GM12878 (cell line): ENCODE measurements around the gene OSBPL3. TPM values are rescaled to one million over a fixed set of nuclear protein-coding genes. Genes with fewer than 3 reads are reported as not detected.

Experiments used
- ATAC-seq: fragments of 200-7000 bp; cut with Tn5 transposase; 3 replicates; pipeline ENCODE4 v1.9.1; 2020; ENCODE audit warnings: mild to moderate bottlenecking, moderate library complexity
- BruUV-seq: library from RNA; stranded (reverse); fragments of 400-500 nt; replicated peaks from 2 replicates; lab custom pipeline; 2021; lab: Mats Ljungman, UMichigan
- CTCF ChIA-PET: fragments of 300-600 bp; sonication (Branson Sonifier 250); formaldehyde crosslinking; extraction: SDS; loops from one replicate; lab custom pipeline; 2021; ENCODE audit warnings: inconsistent platforms; lab: Yijun Ruan, JAX
- POLR2A ChIA-PET: fragments of 350-600 bp; formaldehyde crosslinking; extraction: SDS; loops from one replicate; lab custom pipeline; 2021; ENCODE audit warnings: inconsistent platforms; lab: Charles Lee
- RAD21 ChIA-PET: fragments of 300-600 bp; sonication (Branson Sonifier 250); formaldehyde crosslinking; loops from one replicate; lab custom pipeline; 2023; ENCODE audit warnings: antibody characterized with exemption; ENCODE audit not compliant: unreplicated experiment; lab: Charles Lee
- SMC1A ChIA-PET: fragments of 300-600 bp; sonication (Branson Sonifier 250); formaldehyde crosslinking; loops from one replicate; lab custom pipeline; 2023; ENCODE audit not compliant: unreplicated experiment, uncharacterized antibody; lab: Charles Lee
- DNase-seq: peaks from one replicate; pipeline ENCODE4 v3.0.0-alpha.2; 2011; ENCODE audit warnings: low read depth, low spot score
- FAIRE-seq: peaks from 3 replicates; lab custom pipeline; 2011; peaks lifted over from hg19 to GRCh38; lab: Jason Lieb, UNC
- H2AFZ ChIP-seq: 2 replicates; pipeline ENCODE4 v1.6.0; 2011; ENCODE audit warnings: low read depth, low read length, control low read depth; ENCODE audit not compliant: control insufficient read depth
- H3K27ac ChIP-seq: 2 replicates; pipeline ENCODE4 v1.5.1; 2011; ENCODE audit warnings: control low read depth; ENCODE audit not compliant: control insufficient read depth, insufficient read depth
- H3K27me3 ChIP-seq, 2 experiments: replicated peaks in 1 of 2; 2 replicates each; pipeline versions ENCODE4 v1.6.0 to v1.6.1; 2011; ENCODE audit warnings: low read length in 1 of 2; ENCODE audit not compliant: control insufficient read depth in 2 of 2, insufficient read depth in 2 of 2
- H3K36me3 ChIP-seq, 2 experiments: 2 replicates each; pipeline ENCODE4 v1.5.1; 2011; ENCODE audit warnings: low read length in 1 of 2; ENCODE audit not compliant: control insufficient read depth in 2 of 2, insufficient read depth in 2 of 2
- H3K4me1 ChIP-seq: 2 replicates; pipeline ENCODE4 v1.6.1; 2011; ENCODE audit warnings: mild to moderate bottlenecking, low read length, moderate library complexity, mixed read lengths; ENCODE audit not compliant: control insufficient read depth, insufficient read depth
- H3K4me2 ChIP-seq: 2 replicates; pipeline ENCODE4 v1.6.0; 2011; ENCODE audit warnings: control low read depth; ENCODE audit not compliant: control insufficient read depth, insufficient read depth
- H3K4me3 ChIP-seq: fragments of 200-600 bp; sonication (generic); 2 replicates; pipeline ENCODE4 v1.5.1; 2016
- H3K79me2 ChIP-seq: 2 replicates; pipeline ENCODE4 v1.6.0; 2011; ENCODE audit warnings: low read length; ENCODE audit not compliant: control insufficient read depth, insufficient read depth
- H3K9ac ChIP-seq: 2 replicates; pipeline ENCODE4 v1.8.0; 2011; ENCODE audit warnings: low read length, control low read depth, mixed read lengths; ENCODE audit not compliant: control insufficient read depth, insufficient read depth
- H3K9me3 ChIP-seq: replicated peaks from 3 replicates; pipeline ENCODE4 v1.5.1; 2011; ENCODE audit warnings: mild to moderate bottlenecking, low read length; ENCODE audit not compliant: control insufficient read depth, insufficient read depth
- H4K20me1 ChIP-seq: 2 replicates; pipeline ENCODE4 v1.6.0; 2011; ENCODE audit not compliant: control insufficient read depth, insufficient read depth
- BACH1 ChIP-seq: fragments of 450-650 bp; IDR thresholded peaks from 2 replicates; pipeline ENCODE4 v1.6.1; 2017; ENCODE audit warnings: mild to moderate bottlenecking, borderline replicate concordance
- BCL11A ChIP-seq: IDR thresholded peaks from 2 replicates; pipeline ENCODE4 v1.6.1; 2011; ENCODE audit warnings: low read depth, low read length
- BHLHE40 ChIP-seq, 2 experiments: fragments of 450-650 bp in 1 of 2; IDR thresholded peaks; 2 replicates each; pipeline ENCODE4 v1.6.1; 2011 to 2017; ENCODE audit warnings: low read depth in 2 of 2, borderline replicate concordance in 1 of 2, improper control_type of control experiment in 1 of 2, low read length in 1 of 2, mild to moderate bottlenecking in 1 of 2
- CBFB ChIP-seq: IDR thresholded peaks from 2 replicates; pipeline ENCODE4 v1.6.1; 2016; ENCODE audit warnings: antibody characterized with exemption, low read depth
- CREM ChIP-seq: IDR thresholded peaks from 2 replicates; pipeline ENCODE4 v1.6.1; 2014; ENCODE audit warnings: antibody characterized with exemption, low read depth
- IKZF1 ChIP-seq: fragments of 450-650 bp; conservative IDR thresholded peaks from 2 replicates; pipeline ENCODE4 v1.6.1; 2017; ENCODE audit warnings: antibody characterized with exemption, mild to moderate bottlenecking
- KDM1A ChIP-seq: fragments of 200-600 bp; sonication (generic); IDR thresholded peaks from 2 replicates; pipeline ENCODE4 v1.6.1; 2016; ENCODE audit warnings: borderline replicate concordance
- KLF5 ChIP-seq: fragments of 450-650 bp; IDR thresholded peaks from 2 replicates; pipeline ENCODE4 v1.6.1; 2014; ENCODE audit warnings: mild to moderate bottlenecking; ENCODE audit not compliant: partially characterized antibody
- NFIC ChIP-seq: IDR thresholded peaks from 2 replicates; pipeline ENCODE4 v1.6.1; 2012; ENCODE audit warnings: low read depth, mild to moderate bottlenecking, inconsistent platforms, low read length, moderate library complexity
- NRF1 ChIP-seq: conservative IDR thresholded peaks from 2 replicates; pipeline ENCODE4 v1.6.1; 2011; ENCODE audit warnings: mild to moderate bottlenecking, low read depth, low read length, improper control_type of control experiment
- POLR2AphosphoS5 ChIP-seq: IDR thresholded peaks from 2 replicates; pipeline ENCODE4 v1.6.1; 2011; ENCODE audit warnings: mild to moderate bottlenecking, low read length, inconsistent platforms
- RCOR1 ChIP-seq: conservative IDR thresholded peaks from 2 replicates; pipeline ENCODE4 v1.6.1; 2012; ENCODE audit warnings: low read depth, low read length, improper control_type of control experiment
- SIX5 ChIP-seq: IDR thresholded peaks from 2 replicates; pipeline ENCODE4 v1.6.1; 2011; ENCODE audit warnings: mild to moderate bottlenecking, low read depth, low read length, moderate library complexity; ENCODE audit not compliant: severe bottlenecking
- SP1 ChIP-seq: IDR thresholded peaks from one replicate; pipeline ENCODE4 v1.6.1; 2011; ENCODE audit warnings: low read depth, low read length
- WRNIP1 ChIP-seq: IDR thresholded peaks from 2 replicates; pipeline ENCODE4 v1.6.1; 2011; ENCODE audit warnings: low read depth, low read length, improper control_type of control experiment, borderline replicate concordance
- ZNF274 ChIP-seq: IDR thresholded peaks from one replicate; pipeline ENCODE4 v1.8.0; 2011; ENCODE audit not compliant: insufficient read length, insufficient read depth
- ZNF384 ChIP-seq: IDR thresholded peaks from 2 replicates; pipeline ENCODE4 v1.6.1; 2012; ENCODE audit warnings: low read depth, mild to moderate bottlenecking, low read length, improper control_type of control experiment, borderline replicate concordance
- ZNF622 ChIP-seq: fragments of 450-650 bp; IDR thresholded peaks from 2 replicates; pipeline ENCODE4 v1.6.1; 2017; ENCODE audit warnings: mild to moderate bottlenecking, inconsistent platforms
- WGBS: methylation state at CpG from one replicate; pipeline ENCODE4 v1.1.6; 2016; ENCODE audit warnings: low lambda C conversion rate; ENCODE audit not compliant: insufficient replicate concordance, insufficient coverage; ENCODE audit errors: missing lambda C conversion rate; 5-methylcytosine and 5-hydroxymethylcytosine counted together
- in situ Hi-C: fragments of 300-500 bp; cut with MboI; formaldehyde crosslinking; loops from 9 replicates; pipeline ENCODE4 v1.14.3; 2018; ENCODE audit warnings: mixed read lengths
- intact Hi-C: fragments of 100-400 bp; cut with micrococcal nuclease; formaldehyde crosslinking; loops from one replicate; pipeline ENCODE4 v1.14.2; 2022; ENCODE audit not compliant: unreplicated experiment
- polyA plus RNA-seq, 11 experiments: library from polyadenylated mRNA; depleted of rRNA in 4 of 11; unstranded in 6 of 11; stranded (reverse) in 5 of 11; fragments of >200 nt; fragmentation: Nextera tagmentation in 4 of 11; fragmentation: Illumina TruSeq in 1 of 11; extraction: Ambion mirVana in 4 of 11; extraction: Trizol in 1 of 11; gene quantifications; 1 replicate in 1 of 11; 2 replicates in 10 of 11; pipeline versions ENCODE4 v1.2.1 to v1.2.3, GENCODE V29; 2011 to 2016; ENCODE audit warnings: inconsistent platforms in 2 of 11, missing spikeins in 2 of 11, low read depth in 1 of 11
- total RNA-seq, 4 experiments: library from RNA; depleted of rRNA in 3 of 4; stranded (reverse); fragments of >200 nt in 3 of 4; fragmentation: Illumina TruSeq in 1 of 4; extraction: Trizol in 1 of 4; gene quantifications; 2 replicates each; pipeline versions ENCODE4 v1.2.1 to v1.2.3, GENCODE V29; 2013 to 2021
- TF ChIP-seq, protein P1 (sequence below): IDR thresholded peaks from 2 replicates; pipeline ENCODE4 v1.6.1; 2011; ENCODE audit warnings: low read depth, low read length, improper control_type of control experiment, borderline replicate concordance
- TF ChIP-seq, protein P2 (sequence below): fragments of 450-650 bp; IDR thresholded peaks from 2 replicates; pipeline ENCODE4 v1.6.1; 2016; ENCODE audit warnings: mild to moderate bottlenecking
- TF ChIP-seq, protein P3 (sequence below): IDR thresholded peaks from 2 replicates; pipeline ENCODE4 v1.6.1; 2011; ENCODE audit warnings: low read depth, mild to moderate bottlenecking, low read length, moderate library complexity, borderline replicate concordance; ENCODE audit errors: extremely low read depth

Gene OSBPL3
- total and polyA plus RNA-seq, 10 of the 15 experiments (the other 5 are each of a cell fraction or from before 2014, with no cell fraction given) = 6.1 to 46.6 (median 27.0) TPM

- intact Hi-C loops (loop anchor here (1.0 to 2.0 kb wide), 4 partner anchors 81 to 273 kb away; no protein-coding TSS in a partner anchor), in situ Hi-C loops (loop anchor here (5.0 kb wide), 2 partner anchors 162 to 272 kb away; partner anchors contain the start of gene OSBPL3)
- Histone ChIP-seq H3K27me3 (no peaks in the 10 kb centered on the region), H3K9me3 (no peaks in the 10 kb centered on the region), H3K4me3 (no peak overlapping the region), H3K36me3 (peaks cover 0 to 16% of the 10 kb centered on the region in 2 experiments; a peak in 3 of 4 replicates), H4K20me1 (no peaks in the 10 kb centered on the region), H2AFZ (no peak overlapping the region), H3K79me2 (no peaks in the 10 kb centered on the region), H3K27ac (peak overlapping the region; percentile 81), H3K4me1 (peaks cover 21% of the 10 kb centered on the region), H3K4me2 (peak overlapping the region; percentile 68; the same call in 1 of the 2 replicates), H3K9ac (peak overlapping the region; percentile 43; the same call in 1 of the 2 replicates)
- 12% methylated on average over 11 of the region's 11 CpGs for WGBS
- ChIA-PET RAD21 (interaction anchor here (0.8 to 4.3 kb wide), 41 partner anchors 8 to 360 kb away, joined by 3 to 106 read pairs (median 6); partner anchors contain the start of gene OSBPL3), CTCF (interaction anchor here (0.5 to 6.1 kb wide), 36 partner anchors 9 to 340 kb away, joined by 3 to 129 read pairs (median 6); partner anchors contain the start of genes CYCS and OSBPL3), POLR2A (interaction anchor here (0.6 to 3.8 kb wide), 13 partner anchors 14 to 273 kb away, joined by 3 to 30 read pairs (median 5); partner anchors contain the start of gene OSBPL3), SMC1A (interaction anchor here (0.7 to 6.1 kb wide), 43 partner anchors 8 to 280 kb away, joined by 3 to 103 read pairs (median 8); partner anchors contain the start of genes GSDME and OSBPL3)
- ATAC-seq (peak; percentile 84), DNase-seq (no peak), FAIRE-seq (peak; percentile 94)
- BruUV-seq = no TSS peak
- TF ChIP-seq KLF5 (no peak), BACH1 (no peak), BCL11A (no peak), CBFB (0 out of 2 replicates have a peak, but pooled peaks have one; percentile 23), ZNF274 (no peak), NFIC (no peak), BHLHE40 (IDR thresholded peaks at IDR 0.05; ENCODE audit: borderline replicate concordance in 1 of 2, low read depth in 2 of 2, low read length in 1 of 2) (peak; percentile 12 to 28; a peak in 1 of 4 replicates), CREM (peak; percentile 39; the same call in 1 of the 2 replicates), POLR2AphosphoS5 (no peak), WRNIP1 (0 out of 2 replicates have a peak, but pooled peaks have one; percentile 56), SP1 (no peak), IKZF1 (no peak; the same call in 1 of the 2 replicates), SIX5 (no peak), ZNF622 (no peak), KDM1A (no peak), ZNF384 (no peak), NRF1 (no peak), RCOR1 (0 out of 2 replicates have a peak, but pooled peaks have one; percentile 53)
- TF ChIP-seq, protein P1, sequence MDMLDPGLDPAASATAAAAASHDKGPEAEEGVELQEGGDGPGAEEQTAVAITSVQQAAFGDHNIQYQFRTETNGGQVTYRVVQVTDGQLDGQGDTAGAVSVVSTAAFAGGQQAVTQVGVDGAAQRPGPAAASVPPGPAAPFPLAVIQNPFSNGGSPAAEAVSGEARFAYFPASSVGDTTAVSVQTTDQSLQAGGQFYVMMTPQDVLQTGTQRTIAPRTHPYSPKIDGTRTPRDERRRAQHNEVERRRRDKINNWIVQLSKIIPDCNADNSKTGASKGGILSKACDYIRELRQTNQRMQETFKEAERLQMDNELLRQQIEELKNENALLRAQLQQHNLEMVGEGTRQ = no peak
- TF ChIP-seq, protein P2, sequence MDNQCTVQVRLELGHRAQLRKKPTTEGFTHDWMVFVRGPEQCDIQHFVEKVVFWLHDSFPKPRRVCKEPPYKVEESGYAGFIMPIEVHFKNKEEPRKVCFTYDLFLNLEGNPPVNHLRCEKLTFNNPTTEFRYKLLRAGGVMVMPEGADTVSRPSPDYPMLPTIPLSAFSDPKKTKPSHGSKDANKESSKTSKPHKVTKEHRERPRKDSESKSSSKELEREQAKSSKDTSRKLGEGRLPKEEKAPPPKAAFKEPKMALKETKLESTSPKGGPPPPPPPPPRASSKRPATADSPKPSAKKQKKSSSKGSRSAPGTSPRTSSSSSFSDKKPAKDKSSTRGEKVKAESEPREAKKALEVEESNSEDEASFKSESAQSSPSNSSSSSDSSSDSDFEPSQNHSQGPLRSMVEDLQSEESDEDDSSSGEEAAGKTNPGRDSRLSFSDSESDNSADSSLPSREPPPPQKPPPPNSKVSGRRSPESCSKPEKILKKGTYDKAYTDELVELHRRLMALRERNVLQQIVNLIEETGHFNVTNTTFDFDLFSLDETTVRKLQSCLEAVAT = no peak
- TF ChIP-seq, protein P3, sequence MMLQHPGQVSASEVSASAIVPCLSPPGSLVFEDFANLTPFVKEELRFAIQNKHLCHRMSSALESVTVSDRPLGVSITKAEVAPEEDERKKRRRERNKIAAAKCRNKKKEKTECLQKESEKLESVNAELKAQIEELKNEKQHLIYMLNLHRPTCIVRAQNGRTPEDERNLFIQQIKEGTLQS = no peak
Measured at GRCh38 chr7:24819916-24820689, 159.9 kb downstream of the OSBPL3 start.
